ENCODE results near the gene POTEG.
"Not testable (repeated sequence)": the region's sequence is repeated elsewhere in the genome, so short reads cannot be mapped to it uniquely, and the experiment has no call there.

Gene POTEG

GRCh38 chr14:19434241-19434640 is at the start of gene POTEG:
Gene POTEG (minus strand): TSS chr14:19434341. CDS start chr14:19434289, 52 bp downstream.
- not testable (repeated sequence) for DNase-seq

GRCh38 chr14:19482093-19482492 is 48.0 kb upstream of the POTEG start:
- DNase-seq, result not testable (repeated sequence)

DNA sequence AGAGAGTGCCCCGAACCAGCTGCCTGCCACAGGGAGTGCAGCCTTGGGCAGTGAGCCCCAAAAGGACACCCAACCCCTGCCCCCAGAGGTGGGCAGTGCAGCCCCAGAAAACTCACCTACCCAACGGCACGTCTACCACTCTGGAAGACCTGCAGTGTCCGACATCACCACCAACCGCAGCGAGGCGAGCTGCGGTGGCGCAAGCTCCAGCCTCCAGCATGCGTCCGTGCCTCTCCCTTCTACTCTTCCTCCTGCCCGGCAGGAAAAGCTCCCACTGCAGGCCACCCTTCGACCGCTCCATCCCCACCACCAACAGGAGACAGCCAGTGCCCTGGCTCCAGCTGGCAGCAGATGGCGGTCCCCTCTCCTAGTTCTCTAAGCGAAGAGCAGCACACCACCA is 47.3 kb upstream of the POTEG start:
- DNase-seq, result not testable (repeated sequence)

DNA sequence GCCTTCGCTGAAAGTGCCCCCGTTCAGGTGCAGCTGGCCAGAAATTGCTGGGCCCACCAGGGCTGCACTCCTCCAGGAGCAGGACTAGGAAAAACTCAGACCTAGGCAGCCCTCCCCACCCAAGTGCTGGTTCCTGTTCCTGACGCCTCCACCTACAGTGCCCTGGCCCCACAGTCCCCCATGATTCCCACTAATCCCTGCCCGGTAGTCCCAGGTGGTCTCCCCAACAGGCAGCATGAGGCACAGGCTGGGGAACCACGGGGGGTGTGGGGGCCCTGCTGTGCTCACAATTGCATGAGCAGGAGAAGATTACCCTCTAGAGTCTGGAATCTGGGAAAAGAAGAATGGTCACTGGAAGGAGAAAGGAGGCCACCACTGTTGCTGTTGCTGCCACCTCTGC is 46.4 kb upstream of the POTEG start:
- not testable (repeated sequence) for DNase-seq

DNA sequence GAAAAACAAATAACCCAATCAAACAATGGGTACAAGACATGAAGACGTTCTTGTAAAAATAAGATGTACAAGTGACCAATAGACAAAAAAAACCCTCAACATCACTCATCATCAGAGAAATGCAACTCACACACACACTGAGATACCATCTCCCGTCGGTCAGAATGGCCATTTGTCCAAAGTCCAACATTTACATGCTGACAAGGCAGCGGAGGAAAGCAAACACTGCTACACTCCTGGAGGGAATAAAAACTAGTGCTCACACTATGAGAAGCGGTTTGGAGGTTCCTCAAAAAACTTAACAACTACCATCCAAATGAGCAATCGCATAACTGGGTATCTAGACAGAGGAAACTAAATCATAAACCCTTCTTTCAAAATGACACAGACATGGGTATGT is 11.6 kb upstream of the POTEG start:
- not testable (repeated sequence) for DNase-seq

DNA sequence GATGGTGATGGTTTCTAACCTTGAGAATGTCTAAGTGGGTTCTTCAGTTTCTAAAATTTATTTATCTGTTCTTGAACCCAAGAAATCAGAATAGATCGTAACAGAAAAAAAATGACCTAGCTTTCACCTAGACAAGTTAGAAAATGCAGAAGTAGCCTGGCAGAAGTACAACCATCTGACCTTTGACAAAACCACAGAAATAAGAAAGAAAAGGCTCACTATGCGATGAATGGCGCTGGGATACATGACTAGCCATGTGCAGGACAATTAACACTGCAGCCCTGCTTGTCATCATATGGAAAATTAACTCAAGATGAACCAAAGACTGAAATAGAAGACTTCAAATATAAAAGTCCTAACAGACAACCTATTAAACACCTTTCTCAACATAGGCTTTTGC is 5.7 kb upstream of the POTEG start:
- not testable (repeated sequence) for DNase-seq

GRCh38 chr14:19439219-19439618 is 5.1 kb upstream of the POTEG start:
- not testable (repeated sequence) for DNase-seq

DNA sequence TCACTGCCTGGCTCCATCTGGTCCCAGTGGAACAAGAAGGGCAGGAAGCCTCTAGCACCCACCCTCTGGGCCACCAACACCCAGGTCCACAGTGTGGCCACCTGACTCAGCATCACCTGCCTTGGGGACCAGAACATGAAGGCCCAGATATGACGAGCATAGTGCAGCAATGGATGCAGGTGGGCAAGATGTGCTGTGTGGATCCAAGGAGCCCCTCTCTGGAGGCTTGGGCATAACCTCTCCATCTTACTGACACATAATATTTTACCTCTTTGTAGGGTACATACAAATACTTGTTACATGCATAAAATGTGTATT is 2.9 kb upstream of the POTEG start:
- DNase-seq, result not testable (repeated sequence)

- DNase-seq, result not testable (repeated sequence)
These were observed 2.4 kb upstream of the POTEG start for GRCh38 chr14:19436311-19437125.

- DNase-seq, result not testable (repeated sequence)
These were observed 1.7 kb upstream of the POTEG start for GRCh38 chr14:19435852-19436251.

GRCh38 chr14:19434891-19435290 is 750 bp upstream of the POTEG start:
- DNase-seq, result not testable (repeated sequence)

- not testable (repeated sequence) for DNase-seq
These were observed 376 bp downstream of the POTEG start for GRCh38 chr14:19433765-19434164.

- not testable (repeated sequence) for DNase-seq
These were observed 25.6 kb downstream of the POTEG start for GRCh38 chr14:19408519-19408918.

DNA sequence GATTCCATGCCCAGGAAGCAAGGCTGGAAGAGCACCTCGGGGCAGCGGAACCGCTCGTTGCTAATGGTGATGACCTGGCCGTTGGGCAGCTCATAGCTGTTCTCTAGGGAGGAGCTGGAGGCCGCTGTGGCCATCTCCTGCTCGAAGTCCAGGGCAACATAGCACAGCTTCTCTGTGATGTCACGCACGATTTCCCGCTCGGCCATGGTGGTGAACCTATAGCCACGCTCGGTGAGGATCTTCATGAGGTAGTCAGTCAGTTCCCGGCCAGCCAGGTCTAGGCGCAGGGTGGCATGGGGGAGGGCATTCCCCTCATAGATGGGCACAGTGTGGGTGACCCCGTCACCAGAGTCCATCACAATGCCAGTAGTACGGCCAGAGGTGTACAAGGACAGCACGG is 32.0 kb downstream of the POTEG start:
- DNase-seq, result not testable (repeated sequence)

GRCh38 chr14:19394727-19395126 is 39.4 kb downstream of the POTEG start:
- DNase-seq, result not testable (repeated sequence)

DNA sequence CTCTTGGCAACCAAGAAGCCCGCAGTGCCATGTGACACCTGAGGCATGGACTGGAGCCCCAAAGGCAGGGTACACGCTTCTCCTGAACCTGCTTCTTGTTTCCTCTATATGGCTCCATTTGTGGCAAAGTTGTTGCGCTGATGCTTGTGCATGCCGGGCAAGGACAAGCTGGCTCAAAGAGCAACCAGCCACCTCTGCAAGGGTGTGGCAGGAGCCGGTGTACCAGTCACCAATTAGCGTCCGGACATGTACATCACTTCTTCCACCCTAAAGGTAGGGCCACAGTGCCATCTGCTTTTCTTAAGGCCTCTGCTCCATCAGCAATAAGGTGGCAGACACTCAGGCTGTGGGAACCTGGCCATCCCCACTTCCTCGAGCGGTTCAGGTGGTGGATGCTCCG is 43.9 kb downstream of the POTEG start:
- not testable (repeated sequence) for DNase-seq

DNA sequence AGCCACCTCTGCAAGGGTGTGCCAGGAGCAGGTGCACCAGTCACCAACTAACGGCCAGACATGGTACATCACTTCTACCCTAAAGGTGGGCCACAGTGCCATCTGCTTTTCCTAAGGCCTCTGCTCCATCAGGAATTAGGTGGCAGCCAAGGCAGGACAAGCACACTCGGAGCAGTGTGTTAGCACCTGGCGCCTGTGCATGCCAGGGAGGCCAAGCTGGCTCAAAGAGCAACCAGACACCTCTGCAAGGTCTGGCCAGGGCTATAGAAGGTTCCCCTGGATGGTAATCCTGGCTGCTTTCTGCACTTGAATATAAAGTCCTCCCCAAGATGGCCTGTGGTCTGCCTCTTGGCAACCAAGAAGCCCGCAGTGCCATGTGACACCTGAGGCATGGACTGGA is 45.4 kb downstream of the POTEG start:
- not testable (repeated sequence) for DNase-seq

- not testable (repeated sequence) for DNase-seq
These were observed 47.1 kb downstream of the POTEG start for GRCh38 chr14:19386996-19387395.

DNA sequence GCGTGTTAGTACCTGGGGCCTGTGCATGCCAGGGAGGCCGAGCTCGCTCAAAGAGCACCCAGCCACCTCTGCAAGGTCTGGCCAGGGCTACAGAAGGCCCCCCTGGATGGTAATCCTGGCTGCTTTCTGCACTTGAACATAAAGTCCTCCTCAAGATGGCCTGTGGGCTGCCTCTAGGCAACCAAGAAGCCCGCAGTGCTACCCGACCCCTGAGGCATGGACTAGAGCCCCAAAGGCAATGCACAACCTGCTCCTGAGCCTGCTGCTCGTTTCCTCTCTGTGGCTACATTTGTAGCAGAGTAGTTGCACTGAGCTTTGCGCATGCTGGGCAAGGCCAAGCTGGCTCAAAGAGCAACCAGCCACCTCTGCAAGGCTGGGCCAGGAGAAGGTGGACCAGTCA is 47.8 kb downstream of the POTEG start:
- DNase-seq, result not testable (repeated sequence)

GRCh38 chr14:19384088-19384781 is 49.9 kb downstream of the POTEG start:
- not testable (repeated sequence) for DNase-seq

- not testable (repeated sequence) for DNase-seq
These were observed 51.0 kb downstream of the POTEG start for GRCh38 chr14:19383008-19383584.

GRCh38 chr14:19380137-19380536 is 54.0 kb downstream of the POTEG start:
- not testable (repeated sequence) for DNase-seq

DNA sequence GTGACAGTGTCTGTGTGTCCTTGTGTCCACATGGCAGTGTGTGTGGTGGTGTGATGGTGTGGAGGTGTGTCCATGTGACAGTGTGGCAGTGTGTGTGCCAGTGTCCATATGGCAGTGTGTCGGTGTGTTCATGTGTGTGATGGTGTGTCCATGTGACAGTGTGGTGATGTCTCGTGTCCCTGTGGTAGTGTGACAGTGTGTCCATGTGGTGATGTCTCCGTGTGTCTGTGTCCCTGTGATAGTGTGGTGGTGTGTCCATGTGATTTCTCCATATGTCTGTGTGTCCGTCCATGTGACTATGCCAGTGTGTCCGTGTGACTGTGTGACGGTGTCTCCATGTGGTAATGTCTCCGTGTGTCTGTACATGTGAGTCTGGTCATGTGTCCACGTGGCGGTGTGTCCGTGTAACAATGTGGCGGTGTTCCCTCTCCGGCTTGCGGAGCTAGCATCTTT is 59.7 kb downstream of the POTEG start:
- not testable (repeated sequence) for DNase-seq
